ENCODE measurements around the gene KCNIP4.
A peak's percentile ranks its signal among the peaks of the same experiment; 100 is the strongest.

The KCNIP4 gene

GRCh38 chr4:21856301-21856700 is 92.3 kb downstream of the KCNIP4 start:
- DNase-seq (ENCODE audit: low read depth in 2 of 3, low spot score in 1 of 3): no peak

GRCh38 chr4:21849077-21849476 is 99.5 kb downstream of the KCNIP4 start:
- DNase-seq (ENCODE audit: low read depth in 2 of 3, low spot score in 1 of 3): no peak

GRCh38 chr4:21848021-21848420 is 100.6 kb downstream of the KCNIP4 start:
- DNase-seq (ENCODE audit: low read depth in 2 of 3, low spot score in 1 of 3): no peak

- DNase-seq (ENCODE audit: low read depth in 2 of 3, low spot score in 1 of 3): no peak
Observed at GRCh38 chr4:21845663-21846062, 102.9 kb downstream of the KCNIP4 start.

- no peak for DNase-seq (ENCODE audit: low read depth in 2 of 3, low spot score in 1 of 3)
Observed at GRCh38 chr4:21835712-21836111, 112.9 kb downstream of the KCNIP4 start.

- DNase-seq (ENCODE audit: low read depth in 2 of 3, low spot score in 1 of 3): no peak
Observed at GRCh38 chr4:21830272-21830671, 118.3 kb downstream of the KCNIP4 start.

GRCh38 chr4:21827575-21827974 is 121.0 kb downstream of the KCNIP4 start:
- DNase-seq (ENCODE audit: low read depth in 2 of 3, low spot score in 1 of 3): no peak

- no peak for DNase-seq (ENCODE audit: low read depth in 2 of 3, low spot score in 1 of 3)
Observed at GRCh38 chr4:21826071-21826470, 122.5 kb downstream of the KCNIP4 start.

GRCh38 chr4:21819086-21819485 is 129.5 kb downstream of the KCNIP4 start:
- DNase-seq (ENCODE audit: low read depth in 2 of 3, low spot score in 1 of 3): no peak

- DNase-seq (ENCODE audit: low read depth in 2 of 3, low spot score in 1 of 3): no peak
Observed at GRCh38 chr4:21815651-21816377, 132.8 kb downstream of the KCNIP4 start.

GRCh38 chr4:21811565-21811964 is 137.0 kb downstream of the KCNIP4 start:
- DNase-seq (ENCODE audit: low read depth in 2 of 3, low spot score in 1 of 3): no peak

GRCh38 chr4:21806991-21807390 is 141.6 kb downstream of the KCNIP4 start:
- no peak for DNase-seq (ENCODE audit: low read depth in 2 of 3, low spot score in 1 of 3)

GRCh38 chr4:21802406-21802805 is 146.2 kb downstream of the KCNIP4 start:
- no peak for DNase-seq (ENCODE audit: low read depth in 2 of 3, low spot score in 1 of 3)

GRCh38 chr4:21801661-21802385 is 146.7 kb downstream of the KCNIP4 start:
- DNase-seq (ENCODE audit: low read depth in 2 of 3, low spot score in 1 of 3): no peak

GRCh38 chr4:21795091-21795490 is 153.5 kb downstream of the KCNIP4 start:
- peak in 1 of 3 donors; percentile 0 for DNase-seq (ENCODE audit: low read depth in 2 of 3, low spot score in 1 of 3)

GRCh38 chr4:21792736-21793135 is 155.8 kb downstream of the KCNIP4 start:
- DNase-seq (ENCODE audit: low read depth in 2 of 3, low spot score in 1 of 3): no peak

GRCh38 chr4:21790438-21791029 is 158.0 kb downstream of the KCNIP4 start:
- no peak for DNase-seq (ENCODE audit: low read depth in 2 of 3, low spot score in 1 of 3)

- no peak for DNase-seq (ENCODE audit: low read depth in 2 of 3, low spot score in 1 of 3)
Observed at GRCh38 chr4:21780148-21780547, 168.4 kb downstream of the KCNIP4 start.

- no peak for DNase-seq (ENCODE audit: low read depth in 2 of 3, low spot score in 1 of 3)
Observed at GRCh38 chr4:21778702-21779101, 169.9 kb downstream of the KCNIP4 start.

- DNase-seq (ENCODE audit: low read depth in 2 of 3, low spot score in 1 of 3): no peak
Observed at GRCh38 chr4:21775703-21776102, 172.9 kb downstream of the KCNIP4 start.

- DNase-seq (ENCODE audit: low read depth in 2 of 3, low spot score in 1 of 3): no peak
Observed at GRCh38 chr4:21769404-21770147, 179.0 kb downstream of the KCNIP4 start.

Data from stimulated activated CD4-positive, alpha-beta T cell treated with anti-CD3 and anti-CD28 coated beads, Interleukin-12 subunit alpha, Interleukin-12 subunit beta, amount 100 ng/mL, for 48 hours (primary cell).